Measurements from ENCODE around the gene PAIP2.
"Not testable (repeated sequence)": the region's sequence is repeated elsewhere in the genome, so short reads cannot be mapped to it uniquely, and the experiment has no call there.

The PAIP2 gene

DNA sequence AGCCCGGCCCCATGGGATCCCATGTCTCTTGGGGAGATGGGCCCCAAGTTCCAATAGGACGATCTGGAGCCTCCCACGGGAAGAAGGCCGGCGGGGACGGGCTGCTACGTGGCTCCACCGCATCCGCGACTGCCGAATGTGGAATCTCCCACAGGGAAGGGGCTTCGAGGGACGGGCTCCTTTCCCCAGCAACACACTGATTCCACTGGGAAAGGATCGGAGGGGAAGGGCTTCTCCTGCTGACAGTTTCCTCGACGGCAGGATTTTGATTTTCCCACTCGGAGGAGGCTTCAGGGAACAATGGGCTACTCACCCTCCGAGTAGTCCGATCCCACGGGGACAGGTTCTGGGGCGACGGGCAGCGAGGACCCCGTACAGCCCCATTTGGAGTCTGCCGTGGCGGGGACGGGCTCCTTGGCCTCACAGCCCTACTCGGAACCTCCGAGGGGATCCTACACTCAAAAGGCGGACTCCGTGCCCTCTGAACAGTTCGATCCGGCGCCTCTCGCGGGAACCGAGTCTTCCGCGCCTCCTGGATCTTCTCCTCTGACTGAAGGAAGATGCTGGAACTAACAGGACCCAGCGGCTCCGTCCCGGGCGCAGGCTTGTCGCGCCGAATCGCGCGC is 52.0 kb downstream of the PAIP2 start:
- no peak for DNase-seq

DNA sequence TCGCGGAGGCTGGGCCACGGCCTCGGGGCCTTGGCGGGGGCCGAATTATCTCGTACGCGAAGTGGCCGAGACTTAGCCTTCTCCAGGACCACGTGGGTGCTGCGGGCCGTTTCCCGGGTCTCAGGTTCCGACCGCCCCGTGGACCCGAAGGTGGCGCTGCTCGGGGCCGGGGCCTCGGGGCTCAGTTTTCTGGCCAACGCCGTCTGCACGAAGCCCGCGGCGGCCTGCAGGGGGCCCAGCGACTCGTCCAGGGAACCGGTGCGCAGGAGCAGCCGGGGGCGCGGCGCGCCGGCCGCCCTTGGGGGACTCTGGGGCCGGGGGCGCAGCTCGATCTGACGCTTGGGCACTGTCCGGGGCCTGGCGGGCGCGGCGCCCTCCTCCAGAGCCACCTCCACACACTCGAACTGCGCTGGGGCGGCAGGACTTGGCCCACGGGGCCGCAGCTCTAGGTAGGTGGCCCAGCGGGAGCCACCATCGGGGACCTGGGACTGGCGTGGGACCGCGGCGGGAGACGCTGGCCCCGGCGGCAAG is 52.5 kb downstream of the PAIP2 start:
- no peak for DNase-seq

DNA sequence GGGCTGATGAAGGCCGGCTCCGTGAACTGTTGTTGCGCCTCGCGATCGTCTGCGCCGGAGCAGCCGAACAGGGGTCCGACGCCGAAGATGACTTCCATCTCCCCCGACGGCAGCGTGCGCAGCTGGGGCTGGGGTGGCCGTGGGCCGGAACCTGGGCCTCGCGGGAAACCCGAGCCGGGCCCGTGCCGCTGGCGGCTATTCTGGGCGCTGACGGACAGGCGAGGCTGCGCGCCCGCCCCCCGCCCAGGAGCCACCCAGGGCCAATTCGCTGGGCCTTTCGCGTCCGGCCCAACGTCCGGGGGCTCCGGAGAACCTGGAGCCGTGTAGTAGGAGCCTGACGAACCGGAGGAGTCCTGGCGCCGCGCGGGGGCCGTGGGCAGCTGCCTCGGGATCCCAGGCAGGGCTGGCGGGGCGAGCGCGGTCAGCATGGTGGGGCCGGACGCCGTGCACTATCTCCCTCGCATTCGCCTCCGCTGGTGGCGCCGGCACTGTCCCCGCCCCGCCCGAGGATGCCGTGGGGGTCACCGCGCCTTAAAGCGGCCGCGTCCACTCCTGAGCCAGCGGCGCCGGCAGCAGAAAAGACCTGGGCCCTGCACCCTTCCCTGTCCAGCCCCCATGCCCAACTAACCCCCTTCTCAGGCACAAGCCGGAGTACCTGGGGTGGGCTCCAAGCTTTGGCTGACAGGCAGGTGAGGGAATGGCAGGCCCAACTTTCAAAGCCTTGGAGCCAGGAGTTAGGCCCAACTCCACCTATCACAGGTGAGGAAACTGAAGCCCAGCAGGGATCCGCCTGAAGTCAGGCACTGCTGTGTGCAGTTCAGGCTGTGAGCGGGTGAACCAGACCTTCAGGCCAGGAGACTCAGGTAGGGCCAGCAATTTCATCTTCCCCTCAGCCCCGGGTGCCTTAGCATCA is 53.3 kb downstream of the PAIP2 start, which contains the start of gene PROB1:
Gene PROB1, minus strand, starts transcription at position 451 of the 913 bp plus-strand sequence. Its CDS starts 23 bp downstream, at position 428.
- no peak for DNase-seq

DNA sequence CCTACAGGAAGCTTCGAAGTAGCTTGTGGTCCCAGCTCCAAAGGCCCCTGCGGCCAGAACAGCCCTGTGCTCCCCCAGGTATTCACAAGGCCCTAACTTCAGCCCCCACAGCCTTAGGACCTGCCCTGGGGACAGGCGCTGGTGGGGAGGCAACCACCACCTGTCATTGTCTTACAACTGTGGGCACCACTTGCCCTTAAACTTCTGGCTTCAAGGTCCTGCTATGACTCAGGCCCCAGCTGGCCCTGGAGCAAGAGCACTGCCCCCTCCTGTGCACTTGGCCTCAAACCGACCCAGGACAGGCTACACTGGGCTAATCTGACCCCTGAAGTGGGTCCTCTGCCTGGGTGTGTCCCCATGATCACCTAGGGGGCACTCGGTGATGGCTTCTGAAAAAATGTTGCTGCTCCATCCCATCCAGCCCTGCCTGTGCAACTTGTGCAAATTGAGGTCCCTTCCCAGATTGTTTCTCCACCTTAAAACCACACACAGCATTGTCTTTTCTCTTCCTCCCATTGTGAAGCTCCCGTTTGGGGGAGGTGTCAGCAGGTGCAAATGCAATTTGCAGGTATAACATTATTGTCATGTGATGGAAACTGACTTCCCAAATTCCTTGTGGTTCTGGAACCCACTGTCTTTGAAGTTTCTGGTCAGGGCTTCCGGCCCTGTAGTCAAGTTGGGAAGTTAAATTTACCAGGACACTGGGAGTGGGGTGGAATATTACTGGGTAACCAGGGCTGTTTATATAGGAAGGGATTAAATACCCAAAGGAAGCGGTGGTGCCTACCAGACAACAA is 54.4 kb downstream of the PAIP2 start:
- DNase-seq, result no peak

DNA sequence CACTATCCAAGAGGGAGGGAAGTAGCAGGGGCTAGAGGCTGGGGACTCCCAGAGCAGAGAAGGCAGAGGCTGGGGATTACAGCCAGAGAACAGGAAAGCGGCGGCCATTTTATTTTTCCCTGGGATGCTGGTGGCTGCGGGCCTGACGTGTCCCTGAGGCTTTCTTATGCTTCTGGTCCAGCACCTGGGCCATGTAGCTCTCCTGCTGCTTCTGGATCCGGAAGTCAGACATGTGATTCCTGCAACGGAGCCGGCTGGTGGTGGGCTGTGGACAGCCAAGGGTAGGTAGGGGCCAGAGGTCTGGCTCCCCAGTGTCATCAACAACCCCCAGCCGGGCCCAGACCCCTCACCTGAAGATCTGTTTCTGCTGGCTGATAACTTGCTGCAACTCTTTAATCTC is 55.0 kb downstream of the PAIP2 start:
- no peak for DNase-seq

DNA sequence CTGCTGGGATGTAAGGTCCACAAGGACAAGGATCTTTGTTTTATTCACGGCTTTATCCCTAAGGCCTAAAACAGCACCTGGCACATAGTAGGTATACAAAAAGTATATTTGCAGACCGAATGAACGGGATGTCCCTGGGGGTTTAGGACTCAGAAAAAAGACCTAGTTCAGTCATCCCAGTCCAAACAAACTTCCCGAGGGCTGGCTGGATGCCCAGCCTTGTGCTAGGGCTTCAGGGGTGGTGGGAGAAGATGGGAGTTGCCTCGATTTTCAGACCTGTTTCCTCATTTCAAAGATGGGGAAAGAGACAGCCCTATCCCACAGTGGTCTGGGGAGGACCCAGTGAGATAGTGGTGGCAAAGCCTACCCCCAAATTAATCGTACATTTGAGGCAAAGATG is 56.3 kb downstream of the PAIP2 start:
- DNase-seq, result no peak

DNA sequence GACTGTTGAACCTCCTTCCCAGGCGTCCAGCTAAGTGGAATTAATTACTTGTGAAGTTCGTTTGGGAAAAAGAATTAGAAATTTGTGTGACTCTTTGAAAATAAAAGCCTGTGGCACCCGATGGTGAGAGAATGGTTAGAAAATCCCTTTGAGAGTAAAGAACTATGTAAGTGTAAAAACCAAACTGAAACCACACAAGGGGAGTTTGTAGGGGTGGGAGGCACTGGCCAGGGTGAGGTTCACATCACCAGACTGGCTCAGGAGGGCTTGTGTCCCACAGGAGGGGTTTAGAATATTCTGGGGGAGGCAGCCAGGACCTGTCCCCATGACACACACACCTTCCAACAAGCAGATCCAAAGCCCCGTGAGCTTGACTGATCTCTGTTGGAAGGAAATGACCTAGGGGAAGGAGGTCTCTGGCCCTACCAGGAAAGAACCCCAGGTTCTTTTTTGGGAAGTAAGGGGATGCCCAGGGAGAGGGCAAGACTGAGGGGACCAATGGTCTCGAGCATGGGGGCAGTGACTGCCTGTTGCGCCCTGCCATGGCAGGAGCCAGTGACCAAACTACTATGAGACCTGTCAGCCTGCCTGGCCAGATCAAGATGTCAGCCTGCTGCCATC is 58.0 kb downstream of the PAIP2 start:
- DNase-seq, result no peak

DNA sequence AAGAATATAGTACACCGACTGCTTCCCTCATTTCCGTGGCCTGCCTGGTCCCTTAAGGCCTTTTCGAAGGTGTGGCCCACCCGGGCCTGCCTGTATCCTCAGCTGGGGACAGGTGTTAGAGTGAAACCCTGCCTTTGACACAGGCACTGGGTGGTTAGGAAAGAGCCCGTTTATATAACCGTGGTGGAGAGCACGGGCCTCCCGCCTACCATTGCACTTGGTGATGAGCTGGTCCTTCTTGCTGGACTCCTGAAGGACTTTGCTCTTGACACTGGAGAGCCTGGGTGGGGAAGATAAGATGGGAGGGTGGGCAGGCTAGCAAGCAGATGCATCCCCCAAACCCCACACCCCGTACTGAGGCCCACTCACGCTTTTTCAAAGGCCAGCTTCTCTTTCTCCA is 59.9 kb downstream of the PAIP2 start:
- no peak for DNase-seq

DNA sequence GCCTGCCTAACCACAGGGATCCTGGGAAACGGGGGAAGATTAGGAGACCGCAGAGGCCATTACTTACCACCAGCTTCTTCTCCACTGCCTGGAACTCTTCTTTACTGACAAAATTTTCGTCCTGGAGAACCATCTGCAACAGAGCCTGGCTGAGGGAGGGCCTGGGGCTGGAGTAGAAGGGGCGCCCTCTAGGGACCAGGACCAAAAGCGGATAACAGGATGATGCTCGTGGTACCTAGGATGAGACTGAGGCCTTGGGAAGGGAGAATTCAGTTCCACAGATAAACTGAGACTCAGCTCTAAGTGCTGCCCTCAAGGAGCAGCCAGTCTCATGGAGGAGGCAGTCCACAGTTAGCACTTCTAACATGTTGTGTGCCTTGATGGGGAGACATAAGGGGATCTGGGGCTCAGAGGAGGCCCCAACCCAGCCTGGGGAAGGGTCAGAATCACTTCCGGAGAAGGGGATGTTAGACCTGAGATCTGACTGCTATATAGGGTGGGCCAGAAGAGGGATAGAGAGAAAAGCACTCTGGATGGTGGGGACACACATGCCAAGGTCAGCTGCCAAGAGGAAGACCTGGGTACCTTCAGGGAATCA is 61.0 kb downstream of the PAIP2 start:
- DNase-seq, result no peak

DNA sequence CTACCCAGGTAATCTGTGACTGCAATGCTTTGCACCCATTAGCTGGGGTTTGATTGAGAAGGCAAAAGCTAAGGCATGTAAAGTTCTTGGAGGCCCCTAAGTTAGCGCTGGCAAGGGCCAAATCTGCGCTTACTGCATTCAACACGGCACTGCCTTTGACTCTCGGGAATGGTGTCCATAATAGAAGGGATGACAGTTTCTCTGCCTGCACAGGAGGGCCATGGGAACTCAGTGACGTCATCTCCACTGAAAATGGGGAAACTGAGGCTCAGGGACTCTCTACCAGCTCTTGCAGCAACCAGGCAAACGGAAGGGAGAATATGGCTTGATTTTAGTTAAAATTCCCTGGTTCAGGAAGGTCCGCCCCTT is 61.7 kb downstream of the PAIP2 start:
- DNase-seq, result no peak

DNA sequence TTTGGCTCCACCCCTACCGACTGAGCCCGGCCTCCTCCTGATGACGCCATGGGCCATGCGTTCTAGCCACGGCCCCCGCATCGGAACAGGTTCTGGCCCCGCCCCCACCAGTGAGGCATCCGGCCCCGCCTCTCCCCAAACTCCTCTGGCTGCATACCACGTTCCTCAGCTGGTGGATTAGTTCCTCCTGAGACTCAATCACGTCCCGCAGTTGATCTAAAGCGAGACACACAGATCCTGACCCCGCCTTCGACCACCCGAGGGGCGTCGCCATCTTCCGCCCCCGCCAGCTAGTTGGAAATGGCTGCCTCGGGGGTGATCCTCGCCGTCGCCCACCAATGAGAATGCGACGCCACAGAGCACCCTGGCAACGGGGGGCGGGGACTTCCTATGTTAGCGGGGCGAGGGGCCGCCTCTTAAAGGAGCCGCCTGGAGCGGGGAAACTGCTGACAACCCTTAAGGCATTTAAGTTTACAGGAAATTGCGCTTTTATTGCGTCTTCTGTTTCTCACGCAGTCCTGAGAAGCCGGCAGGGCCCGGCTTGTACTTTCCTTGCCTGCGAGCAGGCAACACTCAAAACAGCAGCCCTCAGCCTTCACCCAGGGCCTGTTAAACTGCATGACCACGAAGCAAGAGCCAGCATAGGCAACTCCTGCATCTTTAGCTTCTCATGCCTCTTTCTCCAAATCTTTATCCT is 62.3 kb downstream of the PAIP2 start, which contains the start of gene SPATA24:
Gene SPATA24, minus strand, starts transcription at position 303 of the 697 bp plus-strand sequence. Its CDS starts 29 bp downstream, at position 274.
- DNase-seq, result peak; percentile 97

DNA sequence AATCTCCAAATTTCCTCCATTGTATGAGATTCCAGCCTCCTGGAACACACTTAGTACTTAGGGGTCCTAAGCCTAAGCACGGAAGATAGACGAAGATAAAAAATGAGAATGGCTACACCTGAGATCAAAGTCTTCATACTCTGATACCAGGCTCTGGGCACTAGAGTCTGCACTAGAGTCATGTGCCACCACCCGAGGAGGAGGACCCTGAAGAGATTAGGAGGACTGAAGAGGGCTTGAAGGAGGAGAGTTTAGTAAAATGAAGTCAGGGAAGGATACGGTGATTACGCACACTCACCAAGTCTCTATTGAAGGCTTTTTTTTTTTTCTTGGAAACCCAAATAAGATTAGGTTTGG is 62.8 kb downstream of the PAIP2 start:
- no peak for DNase-seq

DNA sequence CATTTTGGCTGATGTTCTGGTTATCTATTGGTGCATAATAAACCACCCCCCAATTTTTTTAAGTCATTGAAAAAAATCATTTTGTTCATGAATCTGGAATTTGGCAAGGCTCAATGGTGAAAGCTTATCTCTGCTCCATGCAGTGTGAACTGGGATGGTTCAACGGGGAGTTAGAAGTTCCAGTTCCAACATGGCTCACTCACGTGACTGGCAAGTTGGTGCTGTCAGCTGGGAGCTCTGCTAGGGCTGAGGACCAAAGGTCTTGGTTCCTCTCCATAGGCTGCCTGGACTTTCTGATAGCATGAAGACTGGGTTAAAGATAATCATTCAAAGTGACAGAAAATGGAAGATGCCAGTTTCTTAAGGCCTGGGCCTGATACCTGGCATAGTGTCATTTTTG is 65.3 kb downstream of the PAIP2 start:
- DNase-seq, result no peak

DNA sequence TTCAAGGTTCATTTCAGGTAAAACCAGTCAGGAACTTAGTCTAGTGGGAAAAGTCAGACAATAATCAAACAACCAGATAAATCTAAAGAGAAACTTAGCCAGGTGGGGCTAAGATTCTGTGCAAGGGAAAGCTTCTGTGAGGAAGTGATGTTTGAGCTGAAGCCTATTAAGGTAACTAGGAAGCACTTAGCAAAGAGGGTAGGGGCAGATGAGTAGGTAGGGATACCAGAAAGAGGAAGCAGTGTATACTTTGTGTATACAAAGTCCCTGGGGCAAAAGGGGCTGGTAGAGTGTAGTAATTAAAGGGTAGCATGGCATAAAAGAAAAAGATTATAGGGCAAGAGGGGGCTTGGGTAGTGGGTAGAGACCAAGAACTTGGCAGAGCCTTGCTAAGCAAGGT is 65.9 kb downstream of the PAIP2 start:
- no peak for DNase-seq

DNA sequence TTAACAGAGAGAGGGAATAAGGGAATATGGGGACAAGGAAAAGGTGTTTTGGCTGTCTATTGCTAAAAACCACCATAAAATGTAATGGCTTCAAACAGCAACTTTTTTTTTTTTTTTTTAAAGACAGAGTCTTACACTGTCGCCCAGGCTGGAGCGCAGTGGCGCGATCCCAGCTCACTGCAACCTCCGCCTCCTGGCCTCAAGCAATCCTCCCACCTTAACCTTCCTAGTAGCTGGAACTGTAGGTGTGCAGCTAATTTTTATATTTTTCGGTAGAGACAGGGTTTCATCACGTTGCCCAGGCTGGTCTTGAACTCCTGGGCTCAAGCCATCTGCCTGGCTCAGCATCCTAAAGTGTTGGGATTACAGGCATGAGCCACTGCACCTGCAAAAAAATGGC is 66.5 kb downstream of the PAIP2 start:
- DNase-seq, result no peak

DNA sequence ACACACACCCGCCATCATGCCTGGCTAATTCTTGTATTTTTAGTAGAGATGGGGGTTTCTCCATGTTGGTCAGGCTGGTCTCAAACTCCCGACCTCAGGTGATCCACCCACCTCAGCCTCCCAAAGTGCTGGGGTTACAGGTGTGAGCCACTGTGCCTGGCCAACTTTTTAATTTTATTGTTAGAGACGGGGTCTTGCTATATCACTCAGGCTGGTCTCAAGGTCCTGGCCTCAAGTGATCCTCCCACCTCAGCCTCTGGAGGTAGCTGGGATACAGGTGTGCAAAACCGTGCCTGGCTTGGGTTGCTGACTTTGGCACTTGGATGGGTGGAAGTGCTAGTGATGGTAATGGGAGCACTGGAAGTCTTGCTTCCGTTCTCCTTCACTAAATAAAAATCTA is 67.5 kb downstream of the PAIP2 start:
- not testable (repeated sequence) for DNase-seq

DNA sequence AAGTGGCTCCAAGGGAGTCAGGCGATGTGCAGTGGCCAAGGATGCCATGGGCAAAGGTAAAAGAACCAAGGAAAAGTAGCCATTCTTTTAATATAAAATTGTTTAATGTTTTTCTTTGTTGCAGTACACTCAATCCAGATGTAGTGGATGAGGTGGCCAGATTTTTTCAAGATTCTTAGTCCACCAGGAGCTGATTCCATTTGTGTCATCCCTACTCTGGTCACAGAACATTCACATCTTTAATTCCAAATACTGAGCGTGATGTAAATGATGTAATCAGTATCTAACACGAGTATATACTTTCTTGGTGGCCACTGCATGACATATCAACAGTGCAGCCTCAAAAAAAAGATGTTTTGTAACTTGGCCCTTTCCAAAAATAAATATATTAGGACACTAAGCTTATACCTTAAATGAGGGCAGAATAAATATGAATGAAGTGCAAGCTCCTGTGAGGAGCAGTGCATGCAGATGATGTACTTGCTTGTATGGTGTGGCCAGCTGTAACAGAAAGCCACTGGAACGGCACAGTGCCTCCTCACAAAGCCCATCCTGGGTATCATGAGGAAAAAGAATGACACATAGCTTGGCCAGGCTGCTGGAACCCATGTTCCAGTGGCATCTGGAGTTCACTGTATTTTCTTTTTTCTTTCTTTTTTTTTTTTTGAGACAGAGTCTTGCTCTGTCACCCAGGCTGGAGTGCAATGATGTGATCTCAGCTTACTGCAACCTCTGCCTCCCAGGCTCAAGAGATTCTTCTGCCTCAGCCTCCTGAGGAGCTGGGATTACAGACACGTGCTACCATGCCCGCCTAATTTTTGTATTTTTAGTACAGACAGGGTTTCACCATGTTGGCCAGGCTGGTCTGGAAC is 68.7 kb downstream of the PAIP2 start:
- DNase-seq, result no peak

DNA sequence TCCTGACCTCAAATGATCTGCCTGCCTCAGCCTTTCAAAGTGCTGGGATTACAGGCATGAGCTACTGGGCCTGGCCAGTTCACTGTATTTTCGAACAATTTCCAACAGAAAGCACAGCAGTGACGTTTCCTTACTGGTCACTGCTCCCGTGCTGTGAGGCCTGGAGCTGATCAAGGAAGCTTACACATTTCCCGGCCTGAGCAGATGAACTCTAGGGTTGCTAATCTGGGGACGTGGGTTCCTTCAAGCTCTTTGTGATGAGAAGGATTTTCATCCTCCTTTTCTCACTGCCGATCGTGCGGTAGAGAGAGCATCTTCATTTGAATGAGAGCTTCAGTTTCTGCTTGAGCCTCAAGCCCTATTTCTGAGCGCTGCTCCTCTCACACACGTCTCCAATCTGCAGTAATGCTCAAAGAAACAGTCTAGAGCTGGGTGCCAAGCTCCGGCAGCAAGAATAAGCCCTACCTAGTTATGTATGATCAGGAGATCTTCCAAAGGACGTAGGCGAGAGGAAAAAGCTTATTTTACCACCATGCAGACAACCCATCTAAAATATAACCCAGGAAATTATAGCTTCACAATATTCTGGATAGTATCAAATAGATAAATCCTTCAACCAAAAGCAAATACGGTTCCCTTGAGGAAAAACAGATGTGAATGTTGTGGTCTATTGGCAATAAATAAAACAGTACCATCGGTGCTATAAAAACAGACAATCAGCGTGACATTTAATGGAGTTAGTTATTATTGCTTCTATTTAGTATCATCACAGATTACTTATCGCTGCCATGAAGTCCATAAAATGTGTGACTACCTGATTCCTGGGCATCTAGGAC is 69.6 kb downstream of the PAIP2 start:
- no peak for DNase-seq

DNA sequence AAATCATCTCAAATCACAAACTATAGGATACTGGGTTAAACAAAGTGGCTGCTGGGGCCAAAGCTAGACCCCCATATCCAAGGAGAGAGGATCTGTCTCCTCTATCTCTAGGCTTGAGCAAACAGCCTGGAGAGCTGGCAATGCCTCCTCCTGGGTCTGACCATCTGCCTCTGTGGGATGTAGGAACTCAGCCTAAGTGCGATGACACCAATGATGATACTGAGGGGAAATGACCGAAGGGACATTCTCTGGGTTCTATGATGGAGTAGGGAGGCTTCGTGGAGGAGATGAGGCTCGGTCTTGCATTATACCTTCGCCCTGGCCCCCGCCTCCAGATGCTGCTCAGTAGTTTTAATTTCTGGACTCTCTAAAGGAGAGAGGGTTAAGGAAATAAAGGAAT is 71.5 kb downstream of the PAIP2 start:
- no peak for DNase-seq

DNA sequence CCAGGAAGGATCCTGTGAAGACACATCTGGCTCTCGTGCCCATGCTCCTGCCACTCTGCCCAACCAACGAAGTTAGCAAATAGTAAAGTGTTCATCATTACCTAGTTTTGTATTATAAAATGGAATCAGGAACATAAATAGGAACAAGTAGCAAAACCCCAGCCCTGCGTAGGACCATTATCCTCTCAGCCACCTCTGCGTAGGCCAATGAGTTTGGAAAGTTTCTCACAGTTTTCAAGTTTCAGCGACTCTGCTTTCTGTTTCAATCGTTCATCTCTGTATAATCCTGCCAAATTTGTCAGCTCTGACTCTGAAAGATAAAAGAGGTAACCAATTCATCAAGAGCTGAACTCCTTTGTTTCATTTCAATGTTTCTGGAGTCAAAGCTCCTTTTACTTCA is 72.3 kb downstream of the PAIP2 start:
- no peak for DNase-seq

Measured in activated CD4-positive, alpha-beta T cell treated with anti-CD3 and anti-CD28 coated beads for 1 hour (primary cell).